GM19328 (cell line): Measurements from ENCODE around the gene LSM14A.
"Not testable (repeated sequence)": the region's sequence is repeated elsewhere in the genome, so short reads cannot be mapped to it uniquely, and the experiment has no call there.

ENCODE experiments used
- ATAC-seq: cut with Tn5 transposase; IDR thresholded peaks from one replicate; pipeline ENCODE4 v1.9.1; 2021; ENCODE audit warnings: mild to moderate bottlenecking, moderate library complexity; ENCODE audit not compliant: unreplicated experiment

Gene LSM14A

DNA sequence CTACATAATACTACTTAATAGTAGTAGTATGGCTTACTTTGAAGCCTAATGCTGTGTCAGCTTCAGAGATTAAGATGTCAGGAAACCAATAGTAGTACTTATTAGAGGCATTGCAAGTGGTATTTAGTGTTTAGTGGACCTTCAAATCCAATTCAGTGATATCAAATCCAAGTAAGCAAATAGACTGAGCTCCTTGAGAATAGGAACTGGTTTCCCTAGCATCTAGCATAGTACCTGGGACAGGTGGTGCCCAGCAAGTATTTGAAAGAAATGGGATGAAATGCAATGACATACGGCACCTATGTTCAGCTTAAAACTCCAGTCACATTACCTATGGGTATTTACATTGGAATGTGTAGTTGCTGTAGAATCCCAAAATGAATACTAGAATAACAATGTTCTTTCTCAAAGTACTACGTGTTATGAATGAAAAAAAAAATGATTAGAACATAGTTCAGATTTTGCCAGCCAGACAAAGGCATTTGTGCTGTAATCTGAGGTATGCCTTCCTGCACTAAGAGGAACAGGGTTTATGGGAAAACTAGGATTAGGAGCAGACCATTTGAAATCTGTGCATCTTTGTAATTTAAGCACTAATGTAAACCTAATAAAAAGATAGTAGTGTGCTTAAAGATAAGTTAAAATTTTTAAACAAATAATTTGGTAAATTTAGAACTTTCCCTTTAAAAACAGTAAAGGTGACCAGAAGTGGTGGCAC, 17.1 kb downstream of the LSM14A start:
- ATAC-seq, result no peak

DNA sequence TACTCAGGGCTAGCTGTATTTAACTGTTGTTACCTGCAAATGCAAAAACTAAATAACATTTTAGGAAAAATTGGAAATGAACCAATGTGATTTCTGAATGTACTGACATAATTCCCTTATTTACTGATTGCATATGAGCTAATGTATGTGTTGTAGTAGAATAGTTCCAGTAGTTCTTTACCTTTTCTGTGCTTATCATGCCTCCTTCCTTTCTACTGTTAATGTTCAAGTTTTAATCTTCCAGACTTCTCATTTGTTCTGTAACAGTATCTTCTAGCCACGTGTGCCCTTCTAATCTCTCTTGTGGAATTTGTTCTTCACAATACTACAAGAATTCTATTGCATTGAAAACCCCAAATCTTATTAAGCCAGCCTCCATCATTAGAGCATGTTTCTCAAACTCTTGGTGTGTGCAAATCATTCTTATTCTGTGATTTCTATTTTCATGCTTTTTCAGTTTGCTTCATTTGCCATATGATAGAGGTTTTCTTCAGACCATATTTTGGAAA, 17.7 kb downstream of the LSM14A start:
- no peak for ATAC-seq

DNA sequence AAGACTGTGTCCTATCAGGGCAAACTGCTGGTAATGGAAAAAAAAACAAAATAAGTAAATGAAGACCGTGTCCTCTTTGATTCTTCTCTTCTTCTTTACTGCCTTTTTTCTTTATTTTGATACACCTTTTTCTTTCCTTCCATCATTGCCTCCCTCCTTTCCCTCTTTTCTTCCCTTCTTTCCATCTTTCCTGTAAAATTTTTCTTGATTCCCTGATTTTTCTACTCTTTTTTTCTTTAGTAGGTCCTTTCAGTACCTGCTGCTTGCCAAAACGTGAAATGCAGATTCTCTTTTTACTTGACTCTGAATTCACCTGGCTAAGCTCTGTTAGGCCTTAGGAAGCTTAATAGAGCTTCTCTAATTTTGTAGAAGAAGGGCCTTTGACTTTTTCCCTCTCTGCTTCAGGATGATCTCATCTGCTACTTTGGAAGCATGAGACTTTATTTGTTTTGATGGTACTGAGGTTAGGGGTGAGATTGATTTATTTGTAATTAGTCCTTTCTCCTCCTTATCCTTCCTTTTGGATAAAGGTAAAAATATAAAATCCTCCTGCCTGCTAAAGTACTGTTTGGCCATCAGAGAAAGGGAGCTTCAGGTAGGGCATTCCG, 19.2 kb downstream of the LSM14A start:
- no peak for ATAC-seq

DNA sequence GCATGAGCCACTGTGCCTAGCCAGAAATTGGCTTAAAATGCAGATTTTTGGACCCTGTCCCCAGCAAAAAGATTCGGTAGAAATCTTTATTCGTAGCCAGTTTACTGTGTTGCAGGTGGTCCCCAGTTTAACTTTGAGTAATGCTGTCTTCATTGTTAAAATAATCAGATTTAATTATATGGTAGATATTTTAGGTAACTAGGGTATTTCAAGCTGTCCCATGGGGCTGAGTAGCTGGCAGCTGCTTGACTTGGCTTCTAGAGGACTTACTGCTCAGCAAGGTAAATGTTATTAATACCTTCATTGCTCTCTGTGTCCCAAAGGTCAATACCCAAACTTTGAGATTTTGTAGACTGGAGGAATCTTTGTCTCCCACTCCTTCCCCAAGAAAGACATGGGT, 21.1 kb downstream of the LSM14A start:
- ATAC-seq, result no peak

DNA sequence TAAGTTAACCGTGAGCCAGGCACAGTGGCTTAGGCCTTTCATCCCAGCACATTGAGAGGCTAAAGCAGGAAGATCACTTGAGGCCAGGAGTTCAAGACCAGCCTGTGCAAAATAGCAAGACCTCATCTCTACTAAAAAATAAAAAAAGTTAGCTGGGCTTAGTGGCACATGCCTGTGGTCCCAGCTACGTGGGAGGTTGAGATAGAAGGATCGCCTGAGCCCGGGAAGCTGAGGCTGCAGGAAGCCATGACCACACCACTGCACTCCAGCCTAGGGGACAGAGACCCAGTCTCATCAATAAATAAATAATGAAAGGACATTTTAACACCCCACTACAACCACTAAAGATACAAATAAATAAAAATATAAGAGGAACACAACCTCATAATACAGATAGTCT, 21.6 kb downstream of the LSM14A start:
- no peak for ATAC-seq

DNA sequence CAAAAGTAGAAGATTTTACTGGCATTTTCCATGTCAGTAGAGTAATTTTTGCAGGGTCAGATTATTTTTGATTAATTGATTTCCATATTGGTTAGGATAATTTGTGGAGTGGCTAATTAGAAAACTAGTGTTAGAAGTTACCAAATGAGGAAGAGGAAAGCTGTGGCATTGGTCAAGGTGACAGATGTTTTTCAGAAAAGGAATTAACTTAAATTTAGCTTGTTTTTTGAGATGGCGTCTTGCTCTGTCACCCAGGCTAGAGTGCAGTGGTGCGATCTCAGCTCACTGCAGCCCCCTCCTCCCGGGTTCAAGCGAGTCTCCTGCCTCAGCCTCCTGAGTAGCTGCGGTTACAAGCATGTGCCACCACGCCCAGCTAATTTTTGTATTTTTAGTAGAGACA, 28.8 kb downstream of the LSM14A start:
- no peak for ATAC-seq

DNA sequence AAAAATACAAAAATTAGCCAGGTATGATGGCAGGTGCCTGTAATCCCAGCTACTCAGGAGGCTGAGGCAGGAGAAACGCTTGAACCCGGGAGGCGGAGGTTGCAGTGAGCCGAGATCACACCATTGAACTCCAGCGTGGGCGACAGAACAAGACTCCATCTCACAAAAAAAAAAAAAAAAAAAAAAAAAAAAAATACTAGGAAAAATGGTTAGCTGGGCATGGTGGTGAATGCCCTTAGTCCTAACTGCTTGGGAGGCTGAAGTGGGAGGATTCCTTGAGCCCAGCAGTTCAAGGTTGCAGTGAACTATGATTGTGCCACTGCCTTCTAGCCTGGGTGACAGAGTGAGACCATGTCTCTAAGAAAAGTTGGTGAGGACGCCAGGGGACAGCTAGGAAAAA, 33.0 kb downstream of the LSM14A start:
- not testable (repeated sequence) for ATAC-seq

DNA sequence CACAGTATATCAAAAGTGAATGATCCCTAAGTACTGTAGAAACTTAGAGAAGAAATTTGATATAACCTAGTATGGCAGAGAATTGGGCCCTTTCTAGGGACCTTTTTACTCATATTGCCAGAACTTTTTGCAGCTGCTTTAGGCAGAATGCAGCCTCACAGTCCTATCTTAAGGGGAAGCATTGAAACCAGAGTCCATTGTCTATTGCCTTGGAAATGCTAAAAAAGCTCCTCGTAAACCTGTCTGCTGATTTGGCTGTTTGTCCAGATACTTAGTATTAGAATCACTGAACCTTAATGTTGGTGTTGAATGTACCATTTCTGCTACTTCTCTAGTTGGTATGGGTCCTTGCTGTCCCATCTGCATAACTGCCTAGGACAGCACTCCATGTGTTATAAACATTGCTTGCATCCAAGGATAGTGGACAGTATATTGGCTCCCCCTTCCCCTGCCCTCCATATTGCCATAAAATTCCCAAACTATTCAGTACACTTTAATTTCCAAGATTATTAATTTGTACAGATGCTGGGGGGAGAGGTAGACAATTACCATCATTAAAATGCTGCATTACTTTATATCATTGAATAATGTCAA, 36.1 kb downstream of the LSM14A start:
- no peak for ATAC-seq

DNA sequence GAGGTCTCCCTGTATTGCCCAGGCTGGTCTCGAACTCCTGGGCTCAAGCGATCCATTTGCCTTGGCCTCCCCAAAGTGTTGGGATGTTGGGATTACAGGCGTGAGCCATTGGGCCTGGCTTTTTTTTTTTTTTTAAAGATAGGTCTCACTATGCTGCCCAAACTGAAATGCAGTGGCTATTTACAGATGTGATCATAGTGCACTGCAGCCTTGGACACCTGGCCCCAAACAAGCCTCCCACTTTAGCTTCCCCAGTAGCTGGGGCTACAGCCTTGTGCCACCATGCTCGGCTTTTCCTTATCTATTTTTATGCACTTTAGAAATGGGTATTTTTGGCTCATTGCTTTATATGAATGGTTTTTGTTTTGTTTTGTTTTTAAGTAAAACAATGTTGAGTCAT, 37.4 kb downstream of the LSM14A start:
- no peak for ATAC-seq

DNA sequence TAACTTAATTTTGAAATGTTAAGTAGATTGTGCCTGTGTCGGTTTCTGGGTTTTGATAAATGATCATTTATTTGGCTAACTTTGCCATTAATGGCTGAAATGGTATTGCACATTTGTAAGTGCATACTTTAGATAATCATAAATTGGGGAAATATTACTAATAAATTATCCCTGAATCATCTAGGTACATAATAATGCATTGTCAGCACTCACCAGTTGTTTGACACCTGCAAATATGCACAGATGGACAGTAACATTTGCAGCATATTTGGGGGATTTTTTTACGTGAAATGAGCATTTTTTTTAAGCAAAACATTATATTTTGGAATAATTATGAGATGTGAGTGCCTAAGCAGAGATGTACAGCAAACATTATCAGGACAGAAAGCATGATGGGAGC, 41.0 kb downstream of the LSM14A start:
- no peak for ATAC-seq

DNA sequence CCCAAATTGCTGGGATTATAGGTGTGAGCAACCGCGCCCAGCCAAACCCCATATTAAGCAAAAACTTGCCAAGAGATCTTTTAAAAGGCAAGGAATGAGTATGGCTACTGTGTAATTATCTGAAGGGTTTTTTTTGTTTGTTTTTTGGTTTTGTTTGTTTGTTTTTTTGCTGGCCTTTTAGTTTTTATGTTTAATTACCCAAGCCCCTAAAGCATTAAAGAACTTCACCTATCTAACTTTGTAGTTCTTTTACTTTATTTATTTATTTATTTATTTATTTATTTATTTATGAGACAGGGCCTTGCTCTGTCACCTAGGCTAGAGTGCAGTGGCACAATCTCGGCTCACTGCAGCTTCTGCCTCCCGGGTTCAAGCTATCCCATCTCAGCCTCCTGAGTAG, 41.7 kb downstream of the LSM14A start:
- no peak for ATAC-seq

DNA sequence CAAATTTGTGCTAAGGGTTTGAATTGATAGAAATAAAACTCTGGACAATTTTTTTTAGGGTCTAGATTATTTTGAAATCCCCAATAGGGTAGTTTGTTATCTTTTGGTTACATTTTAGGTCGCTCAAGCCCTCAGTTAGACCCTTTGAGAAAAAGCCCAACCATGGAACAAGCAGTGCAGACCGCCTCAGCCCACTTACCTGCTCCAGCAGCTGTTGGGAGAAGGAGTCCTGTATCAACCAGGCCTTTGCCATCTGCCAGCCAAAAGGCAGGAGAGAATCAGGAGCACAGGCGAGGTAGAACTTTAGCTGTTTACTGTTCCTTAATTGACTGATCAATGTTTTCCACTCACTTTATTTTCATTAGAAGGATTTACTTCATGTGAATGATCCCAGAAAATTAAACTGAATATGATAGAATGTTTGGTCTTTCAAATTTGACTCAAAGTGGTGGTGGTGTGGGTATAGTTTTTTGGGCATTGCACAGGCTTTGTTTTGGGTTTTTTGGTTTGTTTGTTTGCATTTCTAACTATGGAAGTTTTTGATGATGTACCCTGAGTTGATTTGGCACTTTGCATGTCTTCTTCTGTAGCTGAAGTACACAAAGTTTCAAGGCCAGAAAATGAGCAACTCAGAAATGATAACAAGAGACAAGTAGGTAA, 42.8 kb downstream of the LSM14A start:
- ATAC-seq, result no peak

DNA sequence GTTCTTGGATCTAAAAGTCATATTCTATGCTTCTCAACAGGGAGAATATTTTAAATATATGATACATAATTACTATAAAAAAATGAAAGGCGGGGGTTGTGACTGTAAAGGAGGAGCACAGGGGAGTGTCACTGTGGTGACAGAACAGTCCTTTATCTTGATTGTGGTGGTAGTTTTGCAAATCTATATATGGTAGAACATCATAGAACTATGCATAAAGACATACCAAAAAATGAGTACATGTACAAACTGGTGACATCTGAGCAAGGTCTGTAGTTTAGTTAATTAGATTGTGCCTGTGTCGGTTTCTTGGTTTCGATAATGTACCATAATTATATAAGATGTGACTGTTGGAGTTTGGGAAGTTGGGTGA, 43.3 kb downstream of the LSM14A start:
- no peak for ATAC-seq

DNA sequence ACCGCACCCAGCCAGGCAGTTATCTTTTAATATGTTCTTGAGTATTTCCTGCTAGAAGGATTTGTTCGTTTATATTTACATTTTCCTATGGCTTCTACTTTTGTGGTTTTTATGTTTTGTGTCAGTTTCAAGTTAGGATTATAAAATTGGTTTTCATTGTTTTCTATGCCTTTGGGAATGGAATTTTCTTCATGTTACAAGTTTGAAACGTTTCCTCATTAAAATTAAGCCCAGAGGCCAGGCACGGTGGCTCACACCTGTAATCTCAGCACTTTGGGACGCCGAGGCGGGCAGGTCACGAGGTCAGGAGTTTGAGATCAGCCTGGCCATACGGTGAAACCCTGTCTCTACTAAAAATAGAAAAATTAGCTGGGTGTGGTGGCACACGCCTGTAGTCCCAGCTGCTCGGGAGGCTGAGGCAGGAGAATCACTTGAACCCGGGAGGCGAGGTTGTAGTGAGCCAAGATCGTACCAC, 44.5 kb downstream of the LSM14A start:
- ATAC-seq, result not testable (repeated sequence)

DNA sequence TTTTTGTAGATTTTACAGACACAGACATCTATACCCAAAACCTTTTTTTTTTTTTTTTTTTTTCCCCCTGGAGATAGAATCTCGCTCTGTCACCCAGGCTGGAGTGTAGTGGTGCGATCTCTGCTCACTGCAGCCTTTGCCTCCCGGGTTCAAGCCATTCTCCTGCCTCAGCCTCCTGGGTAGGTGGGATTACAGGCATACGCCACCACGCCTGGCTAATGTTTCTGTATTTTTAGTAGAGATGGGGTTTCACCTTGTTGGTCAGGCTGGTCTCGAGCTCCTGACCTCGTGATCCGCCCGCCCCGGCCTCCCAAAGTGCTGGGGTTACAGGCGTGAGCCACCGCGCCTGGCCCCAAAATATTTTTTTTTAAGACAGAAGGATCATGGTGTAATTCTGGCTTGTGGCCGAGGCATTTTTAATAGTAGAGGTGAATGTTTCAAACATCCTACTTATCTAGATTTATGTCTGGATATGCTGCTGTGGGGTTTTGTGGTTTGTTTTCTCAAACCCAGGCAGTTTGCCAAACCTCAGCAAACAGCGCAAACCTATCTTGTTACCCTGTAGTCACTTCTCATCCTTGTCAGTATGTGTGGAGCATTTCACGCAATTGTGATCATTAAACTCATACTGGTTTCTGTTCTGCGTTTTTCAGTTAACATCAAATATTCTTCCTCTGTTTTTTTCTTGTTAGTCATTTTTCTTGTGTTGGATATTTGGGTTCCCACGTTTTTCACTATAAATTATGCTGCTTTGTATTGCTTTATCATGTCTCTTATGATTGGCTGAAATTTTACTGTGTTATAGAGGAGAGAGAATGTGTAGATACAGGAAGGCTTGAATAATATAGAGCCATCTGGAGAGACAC, 45.9 kb downstream of the LSM14A start:
- no peak for ATAC-seq

DNA sequence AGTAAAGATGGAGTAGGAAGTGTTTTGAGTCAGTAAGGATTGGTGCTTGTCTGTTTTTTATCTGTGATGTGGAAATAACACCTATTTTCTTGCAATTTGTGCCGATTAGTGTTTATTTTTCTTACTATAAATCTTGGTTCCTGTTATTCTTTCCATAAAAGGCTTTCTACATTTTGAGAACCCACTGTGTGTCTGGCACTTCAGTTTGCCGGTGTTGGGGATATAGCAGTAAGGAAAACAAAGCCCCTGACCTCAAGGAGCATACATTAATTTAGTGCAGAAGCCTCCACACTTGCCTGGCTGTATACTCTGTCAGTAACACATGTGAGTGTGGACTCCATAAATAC, 46.5 kb downstream of the LSM14A start:
- no peak for ATAC-seq

DNA sequence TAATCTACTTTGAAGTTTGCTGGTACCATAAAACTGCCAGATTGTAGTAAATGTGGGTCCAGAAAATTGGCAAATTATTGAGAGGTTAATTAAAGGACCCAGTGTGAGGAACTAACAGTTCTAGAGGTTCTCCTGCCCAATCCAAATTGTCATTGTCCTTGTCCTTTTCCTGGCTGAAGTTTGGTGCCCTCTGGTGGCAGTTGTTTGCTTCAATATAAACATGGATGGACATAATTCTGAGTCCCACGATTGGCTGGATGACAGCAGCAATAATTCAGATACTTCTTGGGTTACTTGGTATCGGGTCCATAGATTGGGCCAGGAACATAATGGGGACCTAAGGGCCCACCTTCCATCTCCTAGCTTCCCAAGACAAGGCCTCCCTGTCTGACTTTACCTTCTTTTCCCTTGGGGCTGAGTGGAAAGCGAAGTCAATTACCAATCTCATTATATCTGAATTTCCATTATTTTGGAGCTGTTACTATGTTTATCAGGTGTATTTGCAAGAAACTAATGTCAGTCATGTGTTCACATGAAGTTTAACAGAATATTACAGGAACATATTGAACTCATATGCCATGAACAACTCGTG, 48.3 kb downstream of the LSM14A start:
- no peak for ATAC-seq

DNA sequence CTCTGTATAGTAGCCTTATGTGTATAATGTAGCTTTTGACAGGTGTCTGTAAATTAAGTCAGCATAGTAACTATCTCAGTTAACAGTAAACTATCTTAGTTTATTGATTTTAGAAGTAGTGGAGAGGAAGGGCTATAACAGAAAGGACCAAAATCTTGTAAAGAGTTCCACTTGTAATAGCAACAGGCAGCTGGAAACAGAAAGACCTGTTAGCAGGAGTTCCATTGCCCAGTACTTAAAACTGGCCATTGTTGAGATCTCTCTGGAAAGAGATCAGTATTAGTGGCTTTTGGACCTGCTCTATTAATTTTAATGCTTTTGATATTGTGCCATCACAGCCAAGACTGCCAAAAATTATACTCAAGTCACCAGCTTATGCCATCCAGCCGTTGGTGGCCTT, 50.1 kb downstream of the LSM14A start:
- ATAC-seq, result no peak

DNA sequence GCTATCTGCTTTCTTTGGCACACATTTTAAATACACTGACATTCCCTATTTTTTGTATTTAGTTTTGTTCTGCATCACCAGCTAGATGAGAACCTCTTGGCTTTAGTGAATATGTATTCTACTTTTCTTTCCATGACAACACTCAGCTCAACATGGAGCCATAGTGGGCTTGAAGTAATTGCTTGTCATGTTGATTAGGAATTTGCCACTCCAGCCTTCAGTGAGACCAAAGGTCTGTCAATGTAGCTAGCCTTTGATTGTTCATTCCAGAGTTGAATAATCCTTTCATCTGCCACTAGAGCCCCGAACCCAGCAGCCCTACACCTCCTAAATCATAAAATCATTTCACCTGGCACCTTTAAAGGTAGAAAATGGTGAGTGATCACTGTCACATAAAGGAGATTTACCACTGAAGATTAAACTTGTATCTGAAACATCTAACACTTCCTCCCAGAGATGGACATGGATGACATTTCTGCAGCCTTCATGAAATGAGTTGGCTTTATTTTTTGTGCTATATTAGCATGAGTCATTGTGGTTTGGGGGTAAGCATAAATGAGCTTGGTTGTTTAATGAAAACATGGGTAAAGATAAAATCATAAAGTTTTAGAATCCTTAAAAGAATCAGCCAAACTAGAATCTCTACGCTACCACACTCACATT, 52.8 kb downstream of the LSM14A start:
- ATAC-seq, result no peak

DNA sequence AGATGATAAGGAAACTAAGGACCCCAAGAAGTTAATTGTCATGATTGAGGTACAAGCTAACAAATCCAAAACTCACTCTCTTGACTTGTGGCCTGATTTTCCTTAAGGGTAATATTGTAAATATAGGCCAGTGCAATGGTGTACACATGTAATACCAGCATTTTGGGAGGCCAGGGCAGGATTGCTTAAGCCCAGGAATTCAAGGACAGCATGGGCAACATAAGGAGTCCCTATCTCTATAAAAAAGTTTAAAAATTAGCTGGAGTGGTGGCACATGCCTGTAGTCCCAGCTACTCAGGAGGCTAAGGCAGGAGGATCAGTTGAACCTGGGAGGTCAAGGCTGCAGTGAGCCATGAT, 53.3 kb downstream of the LSM14A start:
- ATAC-seq, result no peak
